BE2C (cell line): ENCODE results near the gene DDRGK1.

Source experiments
- DNase-seq: peaks from one replicate; pipeline ENCODE4 v3.0.0-alpha.2; 2020
- H3K27me3 ChIP-seq: fragments of 250-450 bp; sonication (Bioruptor Pico); 2 replicates; pipeline ENCODE4 v1.5.1; 2020; ENCODE audit warnings: mild to moderate bottlenecking
- H3K36me3 ChIP-seq: fragments of 250-450 bp; sonication (Bioruptor Pico); 2 replicates; pipeline ENCODE4 v1.5.1; 2020; ENCODE audit warnings: mild to moderate bottlenecking
- H3K4me1 ChIP-seq: fragments of 250-450 bp; sonication (Bioruptor Pico); 2 replicates; pipeline ENCODE4 v1.5.1; 2020
- H3K4me3 ChIP-seq: 2 replicates; pipeline ENCODE4 v1.5.1; 2011; ENCODE audit warnings: low read depth, low read length
- H3K9me3 ChIP-seq: fragments of 250-450 bp; sonication (Bioruptor Pico); 2 replicates; pipeline ENCODE4 v1.5.1; 2020
- TF ChIP-seq, protein P1 (sequence below): IDR thresholded peaks from 2 replicates; pipeline ENCODE4 v1.5.1; 2012; ENCODE audit warnings: mild to moderate bottlenecking, low read depth, low read length

The DDRGK1 gene

DNA sequence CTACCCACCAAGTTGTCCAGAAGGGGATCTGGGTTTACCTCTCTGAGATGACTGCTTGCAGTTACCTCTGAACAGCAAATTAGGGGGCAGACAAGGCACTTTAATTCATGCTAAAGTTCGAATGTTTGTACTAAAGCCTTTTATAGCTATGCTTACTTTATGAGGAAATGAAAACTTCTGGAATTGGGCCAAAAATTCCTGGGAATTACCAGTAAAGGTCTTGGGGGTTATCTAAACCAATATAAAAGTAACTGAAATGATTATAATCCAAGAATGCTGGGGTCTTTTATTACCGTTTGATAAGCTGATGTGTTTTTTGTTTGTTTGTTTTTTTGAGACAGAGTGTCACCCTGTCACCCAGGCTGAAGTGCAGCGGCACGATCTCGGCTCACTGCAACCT lies 23.2 kb downstream of the DDRGK1 start:
- Histone ChIP-seq H3K4me1 (no peaks in the 10 kb centered on the region), H3K4me3 (no peak overlapping the region), H3K27me3 (no peaks in the 10 kb centered on the region), H3K36me3 (no peaks in the 10 kb centered on the region), H3K9me3 (no peaks in the 10 kb centered on the region)
- no peak for DNase-seq
- TF ChIP-seq, protein P1, sequence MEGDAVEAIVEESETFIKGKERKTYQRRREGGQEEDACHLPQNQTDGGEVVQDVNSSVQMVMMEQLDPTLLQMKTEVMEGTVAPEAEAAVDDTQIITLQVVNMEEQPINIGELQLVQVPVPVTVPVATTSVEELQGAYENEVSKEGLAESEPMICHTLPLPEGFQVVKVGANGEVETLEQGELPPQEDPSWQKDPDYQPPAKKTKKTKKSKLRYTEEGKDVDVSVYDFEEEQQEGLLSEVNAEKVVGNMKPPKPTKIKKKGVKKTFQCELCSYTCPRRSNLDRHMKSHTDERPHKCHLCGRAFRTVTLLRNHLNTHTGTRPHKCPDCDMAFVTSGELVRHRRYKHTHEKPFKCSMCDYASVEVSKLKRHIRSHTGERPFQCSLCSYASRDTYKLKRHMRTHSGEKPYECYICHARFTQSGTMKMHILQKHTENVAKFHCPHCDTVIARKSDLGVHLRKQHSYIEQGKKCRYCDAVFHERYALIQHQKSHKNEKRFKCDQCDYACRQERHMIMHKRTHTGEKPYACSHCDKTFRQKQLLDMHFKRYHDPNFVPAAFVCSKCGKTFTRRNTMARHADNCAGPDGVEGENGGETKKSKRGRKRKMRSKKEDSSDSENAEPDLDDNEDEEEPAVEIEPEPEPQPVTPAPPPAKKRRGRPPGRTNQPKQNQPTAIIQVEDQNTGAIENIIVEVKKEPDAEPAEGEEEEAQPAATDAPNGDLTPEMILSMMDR, result no peak

DNA sequence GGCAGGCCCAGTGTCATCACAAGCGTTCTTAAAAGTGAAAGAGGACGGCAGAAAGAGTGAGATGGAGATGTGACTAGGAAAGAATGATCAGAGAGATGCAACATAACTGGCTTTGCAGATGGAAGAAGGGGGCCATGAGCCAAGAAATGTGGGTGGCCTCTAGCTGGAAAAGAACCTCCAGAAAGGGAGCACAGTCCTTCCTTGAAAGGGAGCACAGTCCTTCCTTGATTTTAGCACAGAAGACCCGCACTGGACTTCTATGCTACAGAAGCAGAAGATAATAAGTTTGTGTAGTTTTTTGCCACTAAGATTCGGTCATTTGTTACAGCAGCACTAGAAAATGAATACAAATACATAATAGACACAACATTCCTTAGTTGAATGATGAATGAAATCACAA lies 24.2 kb downstream of the DDRGK1 start:
- no peaks in the 10 kb centered on the region for H3K9me3 ChIP-seq
- H3K27me3 ChIP-seq, result peaks cover under 1% of the 10 kb centered on the region; the same call in 1 of the 2 replicates
- no peaks in the 10 kb centered on the region for H3K36me3 ChIP-seq
- TF ChIP-seq, protein P1, result no peak
- no peak for DNase-seq
- H3K4me3 ChIP-seq, result no peak overlapping the region
- no peaks in the 10 kb centered on the region for H3K4me1 ChIP-seq

DNA sequence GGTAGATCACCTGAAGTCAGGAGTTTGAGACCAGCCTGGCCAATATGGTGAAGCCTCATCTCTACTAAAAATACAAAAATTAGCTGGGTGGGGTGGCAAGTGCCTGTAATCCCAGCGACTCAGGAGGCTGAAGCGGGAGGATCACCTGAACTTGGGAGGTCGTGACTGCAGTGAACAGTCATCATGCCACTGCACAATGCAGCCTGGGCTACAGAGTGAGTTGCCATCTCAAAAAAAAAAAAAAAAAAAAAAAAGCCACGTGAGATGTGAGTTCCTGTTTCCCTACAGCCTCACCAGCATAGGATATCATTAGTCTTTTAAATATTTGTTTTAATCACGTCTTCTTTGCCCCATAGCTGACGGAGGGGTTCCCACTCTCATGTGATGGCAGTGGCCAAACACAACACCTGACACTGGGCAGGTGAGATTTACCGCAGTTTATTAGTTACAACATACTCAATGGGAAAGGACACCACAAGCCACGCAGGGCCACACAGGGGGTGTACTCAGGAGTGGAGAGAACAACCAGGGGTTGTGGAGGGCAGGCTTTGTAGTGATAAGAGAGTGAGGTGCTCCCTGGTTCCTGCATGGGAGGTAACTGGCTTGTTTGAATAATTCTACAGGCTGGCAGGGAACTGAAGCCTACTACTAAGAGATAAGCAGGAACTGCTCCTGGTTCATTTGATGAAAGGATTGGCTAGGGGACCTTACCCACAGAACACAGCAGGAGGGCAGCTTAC lies 26.6 kb downstream of the DDRGK1 start:
- no peaks in the 10 kb centered on the region for H3K9me3 ChIP-seq
- no peaks in the 10 kb centered on the region for H3K4me1 ChIP-seq
- DNase-seq, result no peak
- H3K36me3 ChIP-seq, result no peaks in the 10 kb centered on the region
- H3K4me3 ChIP-seq, result no peak overlapping the region
- H3K27me3 ChIP-seq, result peaks cover 15% of the 10 kb centered on the region; the same call in 1 of the 2 replicates
- TF ChIP-seq, protein P1, result no peak

DNA sequence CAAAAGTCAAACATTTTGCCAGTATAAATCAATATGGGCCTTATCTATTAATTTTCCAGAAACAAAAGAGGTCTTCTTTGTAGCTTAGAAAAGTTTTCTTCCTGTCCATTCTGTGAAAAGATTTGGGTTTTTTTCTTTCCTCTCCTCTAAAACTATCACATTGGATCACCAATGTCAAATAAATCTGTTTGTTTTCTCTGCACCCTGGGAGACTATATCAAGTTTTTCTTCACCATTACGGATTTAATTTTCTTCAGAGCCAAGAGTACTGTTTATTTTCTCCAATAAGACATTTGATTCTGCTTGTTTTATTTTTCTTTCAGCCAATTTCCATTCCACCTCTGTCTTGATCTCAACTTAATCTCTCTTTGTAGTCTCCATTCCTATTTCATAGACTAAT lies 29.2 kb downstream of the DDRGK1 start:
- TF ChIP-seq, protein P1, result no peak
- H3K4me3 ChIP-seq, result no peak overlapping the region
- DNase-seq, result no peak

DNA sequence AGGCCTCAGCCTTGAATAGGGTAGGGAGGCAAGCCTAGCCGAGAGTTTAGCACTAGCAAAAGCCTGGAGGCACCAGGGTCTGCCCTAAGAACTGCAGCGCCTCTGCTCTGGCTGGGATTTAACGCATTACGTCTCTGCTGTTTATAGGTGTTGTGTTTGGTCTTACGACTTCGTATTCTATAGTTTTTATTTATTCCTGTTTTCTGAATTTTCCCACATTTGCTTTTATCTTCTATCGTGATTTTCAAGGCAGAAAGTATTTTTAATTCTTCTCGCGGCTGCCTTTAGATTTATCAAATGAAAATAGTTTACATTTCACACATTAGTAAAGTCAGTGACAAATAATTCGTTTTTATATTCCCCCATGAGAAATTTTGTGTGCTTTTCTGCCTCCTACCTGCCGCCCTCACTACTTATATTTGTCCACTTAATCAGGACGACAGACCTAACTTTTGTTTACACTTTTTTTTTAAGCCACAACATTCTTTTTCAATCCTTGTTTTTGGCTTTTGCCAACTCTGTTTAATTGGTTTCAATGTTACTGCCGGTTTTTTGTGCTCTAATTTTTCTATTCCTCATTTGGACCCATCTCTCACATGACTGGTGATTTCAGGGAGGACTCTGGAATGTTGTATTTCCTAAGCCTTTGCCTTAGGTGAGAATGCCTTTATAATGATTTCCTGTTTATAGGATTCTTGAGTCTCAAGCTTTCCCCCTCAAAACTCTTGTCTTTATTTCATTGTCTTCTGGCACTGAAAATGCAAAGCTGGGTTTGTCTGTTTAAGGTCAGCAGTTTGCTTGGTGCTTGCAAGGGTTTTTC lies 29.8 kb downstream of the DDRGK1 start:
- DNase-seq, result peak; percentile 45
- peaks cover 15% of the 10 kb centered on the region; the same call in 1 of the 2 replicates for H3K27me3 ChIP-seq
- TF ChIP-seq, protein P1, result no peak
- H3K9me3 ChIP-seq, result no peaks in the 10 kb centered on the region
- H3K36me3 ChIP-seq, result no peaks in the 10 kb centered on the region
- no peaks in the 10 kb centered on the region for H3K4me1 ChIP-seq
- peak overlapping the region; percentile 91 for H3K4me3 ChIP-seq

More for the DNA sequence above, 29.2 kb downstream of the DDRGK1 start:
- Histone ChIP-seq H3K4me1 (no peaks in the 10 kb centered on the region), H3K27me3 (peaks cover 15% of the 10 kb centered on the region; the same call in 1 of the 2 replicates), H3K36me3 (no peaks in the 10 kb centered on the region), H3K9me3 (no peaks in the 10 kb centered on the region)
